NCI-H82 treated with DMSO at 0.1 percent for 48 hours (cell line): ENCODE measurements around the gene KCNJ18.
"Not testable (repeated sequence)": the region's sequence is repeated elsewhere in the genome, so short reads cannot be mapped to it uniquely, and the experiment has no call there.

ENCODE experiments used
- DNase-seq: peaks from one replicate; lab custom pipeline; 2025; ENCODE audit not compliant: unreplicated experiment; lab: John Stamatoyannopoulos, UW

KCNJ18 gene

DNA sequence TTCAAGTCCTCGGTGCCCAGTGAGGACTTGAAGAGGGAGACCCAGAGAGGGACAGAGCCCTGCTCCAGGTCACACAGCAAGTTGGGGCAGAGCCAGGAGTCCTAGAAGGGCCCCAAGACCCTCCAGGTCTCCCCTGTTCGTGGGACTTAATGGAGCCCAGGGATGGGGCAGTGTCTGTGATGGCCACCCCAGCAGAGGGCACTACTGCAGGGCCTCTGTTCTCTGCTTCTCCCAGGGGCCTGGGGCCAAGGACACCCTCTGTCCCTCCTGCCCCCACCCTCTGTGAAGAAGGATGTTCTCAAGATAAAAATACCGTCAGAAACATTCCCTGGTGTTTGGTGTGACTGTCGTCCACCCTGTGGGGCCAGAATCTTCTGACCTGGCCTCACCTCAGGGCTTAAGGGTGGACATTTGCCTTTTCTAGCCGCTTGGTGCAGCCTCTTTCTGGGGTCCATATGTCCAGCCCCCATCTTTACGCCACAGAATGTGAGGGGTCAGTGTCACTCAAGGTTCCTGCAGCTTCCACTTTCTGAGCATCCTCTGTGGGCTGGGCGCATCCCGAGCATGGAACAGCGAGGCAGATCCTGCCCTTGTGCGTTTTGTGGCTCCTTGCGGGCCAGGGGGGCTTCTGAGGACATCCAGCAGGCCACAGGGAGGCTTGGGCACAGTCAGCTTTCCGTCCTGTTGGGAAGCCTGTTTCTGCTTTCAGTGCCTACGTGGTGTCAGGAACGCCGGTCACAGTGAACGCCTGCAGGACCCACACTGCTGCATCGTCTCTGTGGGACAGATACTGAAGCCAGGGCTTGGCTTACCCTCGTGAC lies at the start of gene KCNJ18:
Gene KCNJ18 (plus strand): TSS at position 641 of the 821 bp plus-strand sequence. CDS start 10,264 bp downstream, outside the sequence.
- DNase-seq, result not testable (repeated sequence)

DNA sequence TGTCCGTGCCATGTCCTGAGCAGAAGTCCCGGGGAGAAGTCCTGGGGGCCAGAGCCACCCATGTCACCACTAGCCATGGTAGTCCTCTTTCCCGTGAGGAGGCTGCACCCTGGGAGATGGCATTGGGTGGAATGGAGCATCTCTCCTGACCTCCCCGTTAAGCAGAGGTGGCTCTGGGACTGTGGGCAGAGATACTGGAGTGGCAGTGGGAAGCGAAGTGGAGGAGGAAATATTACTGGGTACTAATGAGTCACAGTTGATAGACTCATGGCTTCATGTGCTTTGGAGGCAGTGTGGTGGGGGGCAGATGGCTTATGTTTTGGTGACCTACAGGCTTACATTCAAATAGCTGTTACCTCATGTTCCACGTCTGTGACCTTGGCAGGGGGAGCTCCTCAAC lies 44.2 kb upstream of the KCNJ18 start:
- not testable (repeated sequence) for DNase-seq

DNA sequence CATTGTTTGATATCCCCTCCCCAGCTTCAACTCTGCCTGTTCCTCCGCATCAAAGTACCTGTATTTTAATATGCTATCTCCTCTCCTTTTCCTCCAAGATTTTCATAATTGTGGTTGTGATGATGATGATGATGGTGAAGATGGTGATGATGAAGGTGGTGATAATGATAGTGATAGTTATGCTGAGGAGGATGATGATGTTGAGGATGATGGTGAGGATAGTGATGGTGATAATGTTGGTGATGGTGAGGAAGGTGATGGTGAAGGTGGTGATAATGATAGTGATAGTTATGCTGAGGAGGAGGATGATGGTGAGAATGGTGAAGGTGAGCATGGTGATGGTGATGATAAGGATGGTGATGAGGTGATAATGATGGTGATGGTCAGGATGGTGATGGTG lies 42.3 kb upstream of the KCNJ18 start:
- not testable (repeated sequence) for DNase-seq

- not testable (repeated sequence) for DNase-seq
These were observed 40.3 kb upstream of the KCNJ18 start for GRCh38 chr17:21652049-21652448.

DNA sequence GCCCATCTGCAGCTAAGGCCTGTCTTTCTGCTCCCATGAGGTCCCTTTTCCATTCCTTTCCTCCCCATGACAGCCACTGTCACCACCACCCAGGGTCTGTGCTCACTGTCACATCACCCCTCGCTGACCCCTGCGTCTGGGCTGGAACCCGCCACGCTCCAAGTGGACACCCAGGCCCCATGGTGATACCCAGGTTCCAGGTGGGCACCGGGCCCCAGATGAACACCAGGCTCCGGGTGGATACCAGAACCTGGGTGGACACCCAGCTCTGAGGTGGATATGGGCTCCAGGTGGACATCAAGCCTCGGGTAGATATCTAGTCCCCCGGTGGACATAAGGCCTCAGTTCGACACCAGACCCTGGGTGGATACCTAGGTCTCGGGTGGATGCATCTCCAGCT lies 39.1 kb upstream of the KCNJ18 start:
- not testable (repeated sequence) for DNase-seq

- DNase-seq, result not testable (repeated sequence)
These were observed 35.6 kb upstream of the KCNJ18 start for GRCh38 chr17:21656518-21657309.

- DNase-seq, result not testable (repeated sequence)
These were observed 32.7 kb upstream of the KCNJ18 start for GRCh38 chr17:21659635-21660034.

DNA sequence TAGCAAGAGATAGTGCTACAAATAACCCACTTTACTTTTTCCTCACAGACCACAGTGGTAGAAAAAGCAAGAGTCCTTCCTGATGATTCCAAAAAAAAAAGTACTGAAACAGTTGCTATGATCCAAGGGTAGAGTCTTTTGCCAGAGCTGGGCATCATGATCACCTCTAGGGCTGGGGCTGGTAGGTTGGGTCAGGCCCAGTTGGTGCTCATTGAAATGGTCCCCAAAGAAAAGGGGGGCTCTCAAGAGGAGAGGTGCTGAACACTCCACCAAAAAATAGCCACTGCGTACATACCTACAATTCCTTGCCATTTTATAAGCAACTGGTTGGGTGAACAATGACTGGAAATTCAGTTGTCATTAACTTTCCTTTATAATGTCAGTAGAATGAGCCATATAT lies 30.9 kb upstream of the KCNJ18 start:
- not testable (repeated sequence) for DNase-seq

DNA sequence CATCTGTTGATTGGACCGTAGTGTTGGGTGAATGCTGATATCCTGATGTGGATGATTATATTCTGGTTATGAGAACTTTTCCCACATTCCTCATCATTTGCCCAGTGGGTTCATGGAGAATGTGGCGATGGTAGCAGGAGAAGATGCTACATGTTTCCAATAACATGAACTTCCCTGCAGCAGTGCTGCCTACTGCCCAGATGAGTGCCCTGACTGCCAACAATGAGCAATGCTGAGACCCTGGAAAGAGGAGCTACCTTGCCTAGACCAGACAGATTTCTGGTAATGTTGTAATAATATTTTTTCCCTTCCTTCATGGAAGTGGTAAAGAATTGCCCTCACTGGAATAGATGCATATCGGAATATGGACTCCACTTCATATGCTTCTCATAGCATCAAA lies 29.2 kb upstream of the KCNJ18 start:
- DNase-seq, result not testable (repeated sequence)

- DNase-seq, result not testable (repeated sequence)
These were observed 28.5 kb upstream of the KCNJ18 start for GRCh38 chr17:21663614-21664474.

DNA sequence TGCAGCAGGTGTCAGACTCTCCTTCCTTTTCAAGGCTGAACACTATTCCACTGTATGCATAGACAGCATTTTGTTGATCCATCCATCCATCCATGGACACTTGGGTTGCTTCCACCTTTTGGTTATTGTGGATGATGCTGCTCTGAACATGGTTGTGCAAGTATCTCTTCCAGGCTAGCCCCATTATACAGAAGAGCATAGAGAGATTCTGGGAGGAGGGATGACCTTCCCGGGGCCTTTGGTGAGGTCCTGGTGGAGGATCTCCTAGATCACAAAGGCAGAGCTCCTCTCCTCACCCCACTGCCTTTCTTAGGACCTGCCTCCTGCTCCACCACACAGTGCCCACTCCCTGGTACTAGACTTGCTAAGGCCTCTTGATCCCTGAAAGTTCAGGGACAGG lies 27.2 kb upstream of the KCNJ18 start:
- not testable (repeated sequence) for DNase-seq

DNA sequence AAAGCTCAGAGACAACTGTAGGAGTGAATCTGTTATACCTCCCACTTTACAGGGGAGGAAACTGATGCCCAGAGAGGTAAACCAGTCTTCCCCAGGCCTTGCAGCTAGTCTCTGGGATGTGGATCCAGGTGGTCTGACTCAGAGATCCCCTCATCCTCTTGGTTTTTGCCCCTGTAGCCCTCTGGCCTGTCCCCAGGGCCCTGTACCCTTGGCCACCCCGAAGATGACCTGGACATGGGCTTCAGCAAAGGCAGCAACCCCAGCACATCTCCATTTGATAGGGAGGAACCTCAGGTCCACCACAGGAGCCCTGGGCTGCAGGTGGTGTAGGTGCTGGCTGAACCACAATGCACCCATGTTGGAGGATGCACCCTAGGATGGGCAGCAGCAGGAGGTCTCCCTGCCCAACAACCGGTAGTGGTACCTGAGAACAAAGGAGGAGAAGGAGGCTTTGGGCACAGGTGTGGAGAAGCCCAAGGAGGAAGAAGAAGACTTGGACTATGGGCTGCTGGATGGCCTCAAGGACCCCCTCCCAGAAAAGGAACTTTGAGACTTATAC lies 26.3 kb upstream of the KCNJ18 start:
- not testable (repeated sequence) for DNase-seq

DNA sequence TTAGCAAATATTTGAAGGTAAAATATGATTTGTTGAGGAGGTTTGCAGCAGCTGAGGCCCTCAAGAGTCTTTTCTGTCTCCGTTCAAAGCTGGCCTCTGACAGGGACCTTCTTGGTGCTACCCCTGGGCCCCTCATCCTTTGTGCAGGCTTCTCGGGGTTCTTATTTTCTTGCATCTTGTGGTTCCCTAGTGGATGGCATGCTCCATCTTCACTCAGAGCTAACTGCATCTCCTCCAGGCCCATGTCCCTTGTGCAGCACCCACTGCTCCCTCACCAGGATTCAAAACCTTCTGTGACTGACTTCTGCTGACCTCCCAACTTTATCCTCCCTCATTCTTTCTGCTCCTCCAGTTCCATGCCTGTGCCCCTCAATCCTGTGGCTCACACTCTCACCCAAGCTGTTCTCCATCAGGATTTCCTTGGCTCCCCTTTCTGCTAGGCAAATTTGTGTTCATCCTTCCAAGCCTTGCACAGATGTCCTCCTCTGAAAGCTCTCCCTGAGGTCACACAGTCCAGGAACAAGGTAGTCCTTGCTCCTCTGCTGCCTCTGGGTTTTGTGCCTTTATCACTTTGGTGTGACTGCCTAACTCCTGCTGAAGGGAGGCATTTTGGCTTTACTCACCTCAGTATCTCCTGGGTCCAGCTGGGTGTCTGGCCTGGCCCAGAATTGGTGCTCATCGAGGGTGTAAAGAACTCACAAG lies 25.5 kb upstream of the KCNJ18 start:
- not testable (repeated sequence) for DNase-seq

DNA sequence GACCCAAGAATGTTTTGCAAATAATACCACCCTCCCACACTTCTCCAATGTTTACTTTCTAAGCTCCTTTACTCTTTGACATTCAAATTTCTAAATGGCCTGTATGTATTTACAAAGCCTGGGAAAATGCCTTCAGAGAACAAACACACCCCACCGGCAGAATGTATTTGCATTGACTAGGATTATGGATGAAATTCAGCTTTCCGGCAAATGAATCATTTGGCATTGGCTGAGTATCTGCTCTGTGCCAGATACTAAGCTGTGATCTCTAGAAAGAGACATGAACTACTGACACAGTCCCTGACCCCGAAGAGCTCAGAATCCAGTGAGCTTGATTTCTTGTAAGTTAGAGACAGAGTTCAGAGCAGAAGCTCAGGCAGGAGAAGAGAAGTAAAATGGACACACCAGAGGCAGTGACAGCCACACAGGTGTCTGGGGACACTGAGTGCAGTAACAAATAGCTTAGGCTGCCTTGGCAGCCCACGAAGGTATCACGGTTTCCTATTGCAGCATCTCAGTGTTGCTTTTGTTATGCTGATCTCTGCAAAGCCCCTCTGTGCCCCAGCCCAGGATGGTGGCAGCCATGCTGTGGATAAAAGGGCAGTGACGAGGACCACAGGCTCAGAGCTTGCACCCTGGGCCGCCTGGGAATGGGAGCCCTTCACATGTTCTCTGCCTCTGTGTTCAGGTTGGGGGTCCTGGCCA lies 24.8 kb upstream of the KCNJ18 start:
- not testable (repeated sequence) for DNase-seq

DNA sequence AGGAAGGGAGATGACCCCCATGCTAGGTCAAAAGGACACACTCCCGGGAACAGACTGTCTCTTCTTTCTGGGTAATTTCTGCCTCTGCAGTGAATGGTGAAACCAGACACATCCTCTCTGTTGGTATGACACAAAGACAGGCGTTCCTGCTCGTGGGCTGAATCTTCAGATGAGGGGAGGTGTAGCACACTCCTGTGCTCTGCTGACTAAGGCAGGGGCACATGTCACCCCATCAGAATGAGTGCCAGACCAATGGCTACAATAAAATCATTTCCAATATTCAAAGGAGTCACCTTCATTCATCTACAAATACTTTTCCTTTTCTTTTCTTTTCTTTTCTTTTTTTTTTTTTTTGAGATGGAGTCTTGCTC lies 24.2 kb upstream of the KCNJ18 start:
- DNase-seq, result not testable (repeated sequence)

- DNase-seq, result not testable (repeated sequence)
These were observed 23.4 kb upstream of the KCNJ18 start for GRCh38 chr17:21668746-21669508.

DNA sequence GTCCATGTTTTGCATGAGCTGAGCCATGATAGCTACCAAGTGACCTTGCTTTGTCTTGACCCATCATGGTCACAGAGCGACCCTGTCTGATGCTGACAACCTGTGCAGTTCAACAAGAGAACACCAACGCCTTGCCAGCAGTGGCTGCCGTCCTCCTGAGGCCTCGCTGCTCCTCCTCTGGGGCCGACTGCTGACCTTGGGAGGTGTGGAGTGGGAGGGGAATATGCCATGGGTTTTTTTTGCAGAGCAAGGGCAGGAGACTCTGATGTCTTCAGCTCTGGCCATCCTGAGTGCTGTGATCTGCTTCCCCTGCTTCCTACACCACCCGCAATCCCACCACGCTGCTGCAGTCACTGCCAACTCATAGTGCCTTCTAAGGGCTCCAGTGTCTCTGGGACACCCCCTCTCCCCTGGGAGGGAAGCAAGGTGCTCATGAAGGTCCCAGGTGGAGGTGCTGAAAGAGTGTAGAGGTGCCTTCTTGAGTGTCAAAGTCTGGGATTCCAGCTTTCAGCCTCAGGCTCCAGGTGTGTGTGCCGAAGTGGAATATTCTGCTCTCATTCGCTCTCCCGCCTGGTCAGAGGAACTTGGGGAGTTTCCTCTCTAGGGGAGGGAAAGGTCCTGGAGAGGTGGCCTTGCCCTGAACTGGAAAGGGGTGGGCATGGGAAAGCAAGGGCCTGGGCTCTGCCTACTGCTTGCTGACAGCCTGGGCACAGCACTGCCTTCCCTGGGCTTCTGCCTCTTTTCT lies 22.5 kb upstream of the KCNJ18 start:
- not testable (repeated sequence) for DNase-seq
